ENCODE data around the gene FLT4. TPM values are rescaled to one million over a fixed set of nuclear protein-coding genes. Genes with fewer than 3 reads are reported as not detected.

FLT4 gene
- polyA plus RNA-seq, 1 donor = 10.2 TPM

GRCh38 chr5:180558232-180558631 is 91.2 kb downstream of the FLT4 start:
- H3K27ac ChIP-seq (ENCODE audit: low read length) = no peak overlapping the region
- no CpG with 5 or more reads among the region's 11 CpGs for WGBS (ENCODE audit: insufficient coverage, low lambda C conversion rate)
- no peak overlapping the region for H3K4me3 ChIP-seq (ENCODE audit: low read length)
- no peak for DNase-seq
- H3K36me3 ChIP-seq (ENCODE audit: control insufficient read depth, insufficient read depth, low read length) = peaks cover 27% of the 10 kb centered on the region
- no peaks in the 10 kb centered on the region for H3K9me3 ChIP-seq (ENCODE audit: control insufficient read depth, low read depth, low read length)
- H3K4me1 ChIP-seq (ENCODE audit: control insufficient read depth, insufficient read depth, low read length) = no peaks in the 10 kb centered on the region
- H3K27me3 ChIP-seq (ENCODE audit: control insufficient read depth, insufficient read depth, low read length) = no peaks in the 10 kb centered on the region

- no peaks in the 10 kb centered on the region for H3K27me3 ChIP-seq (ENCODE audit: control insufficient read depth, insufficient read depth, low read length)
- H3K27ac ChIP-seq (ENCODE audit: low read length) = no peak overlapping the region
- no peak overlapping the region for H3K4me3 ChIP-seq (ENCODE audit: low read length)
- 100% methylated on average over 1 of the region's 2 CpGs for WGBS (ENCODE audit: insufficient coverage, low lambda C conversion rate)
- no peaks in the 10 kb centered on the region for H3K4me1 ChIP-seq (ENCODE audit: control insufficient read depth, insufficient read depth, low read length)
- H3K9me3 ChIP-seq (ENCODE audit: control insufficient read depth, low read depth, low read length) = no peaks in the 10 kb centered on the region
- H3K36me3 ChIP-seq (ENCODE audit: control insufficient read depth, insufficient read depth, low read length) = peaks cover 27% of the 10 kb centered on the region
- DNase-seq = no peak
Measured at GRCh38 chr5:180557217-180557809, 92.1 kb downstream of the FLT4 start.

GRCh38 chr5:180555168-180555921 is 94.1 kb downstream of the FLT4 start:
- WGBS (ENCODE audit: insufficient coverage, low lambda C conversion rate) = 83% methylated on average over 1 of the region's 7 CpGs
- Histone ChIP-seq H3K4me1 (ENCODE audit: control insufficient read depth, insufficient read depth, low read length) (no peaks in the 10 kb centered on the region), H3K36me3 (ENCODE audit: control insufficient read depth, insufficient read depth, low read length) (peaks cover 36% of the 10 kb centered on the region), H3K27me3 (ENCODE audit: control insufficient read depth, insufficient read depth, low read length) (no peaks in the 10 kb centered on the region), H3K27ac (ENCODE audit: low read length) (no peak overlapping the region), H3K9me3 (ENCODE audit: control insufficient read depth, low read depth, low read length) (no peaks in the 10 kb centered on the region), H3K4me3 (ENCODE audit: low read length) (no peak overlapping the region)
- no peak for DNase-seq

GRCh38 chr5:180553530-180553929 is 95.9 kb downstream of the FLT4 start:
- Histone ChIP-seq H3K36me3 (ENCODE audit: control insufficient read depth, insufficient read depth, low read length) (peaks cover 40% of the 10 kb centered on the region), H3K27me3 (ENCODE audit: control insufficient read depth, insufficient read depth, low read length) (no peaks in the 10 kb centered on the region), H3K4me1 (ENCODE audit: control insufficient read depth, insufficient read depth, low read length) (peaks cover 6% of the 10 kb centered on the region), H3K4me3 (ENCODE audit: low read length) (no peak overlapping the region), H3K27ac (ENCODE audit: low read length) (no peak overlapping the region), H3K9me3 (ENCODE audit: control insufficient read depth, low read depth, low read length) (no peaks in the 10 kb centered on the region)
- 86% methylated on average over 2 of the region's 3 CpGs for WGBS (ENCODE audit: insufficient coverage, low lambda C conversion rate)
- DNase-seq = no peak

Other genes with a start within 250 kb of the FLT4 start
- gene CNOT6, start 155.2 kb downstream of the FLT4 start, polyA plus RNA-seq = 31.8 TPM
- 0.25 TPM for gene SCGB3A1, start 58.1 kb downstream of the FLT4 start, polyA plus RNA-seq
- gene OR2Y1, start 90.5 kb upstream of the FLT4 start, polyA plus RNA-seq = not detected
- gene MGAT1, start 153.2 kb upstream of the FLT4 start, polyA plus RNA-seq = 110 TPM
- 56.1 TPM for gene ZFP62, start 211.7 kb upstream of the FLT4 start, polyA plus RNA-seq
- 135 TPM for gene BTNL8, start 249.6 kb upstream of the FLT4 start, polyA plus RNA-seq